Fibroblast of skin of back (primary cell): Measurements from ENCODE around the gene TBC1D9B.
A peak's percentile ranks its signal among the peaks of the same experiment; 100 is the strongest.
"Not testable (repeated sequence)": the region's sequence is repeated elsewhere in the genome, so short reads cannot be mapped to it uniquely, and the experiment has no call there.

Experiments used
- DNase-seq: peaks from one replicate; pipeline ENCODE4 v3.0.0-alpha.2; 2013

TBC1D9B gene

GRCh38 chr5:179837076-179838011 is 70.4 kb downstream of the TBC1D9B start:
- no peak for DNase-seq

GRCh38 chr5:179836225-179837019 is 71.3 kb downstream of the TBC1D9B start:
- peak; percentile 12 for DNase-seq

GRCh38 chr5:179834871-179835270 is 72.8 kb downstream of the TBC1D9B start:
- DNase-seq, result not testable (repeated sequence)

- DNase-seq, result no peak
These were observed 73.6 kb downstream of the TBC1D9B start for GRCh38 chr5:179834120-179834519.

DNA sequence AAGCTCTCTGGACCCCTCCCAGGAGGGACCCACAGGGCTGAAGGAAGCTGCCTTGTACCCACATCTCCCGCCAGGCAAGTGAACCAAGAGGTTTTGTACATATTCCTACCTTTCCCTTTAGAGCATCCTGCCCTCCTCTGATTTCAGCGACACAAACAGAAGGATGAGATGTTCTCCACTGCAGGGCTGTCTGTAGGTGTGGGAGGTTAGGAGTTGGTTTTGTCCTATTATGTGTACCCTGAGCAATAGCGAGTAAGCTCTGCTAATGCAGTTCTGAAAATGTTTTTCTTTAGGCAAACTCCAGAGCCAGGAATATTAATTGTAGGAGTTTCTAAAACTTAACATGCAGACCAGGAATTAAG is 74.0 kb downstream of the TBC1D9B start:
- DNase-seq, result no peak

DNA sequence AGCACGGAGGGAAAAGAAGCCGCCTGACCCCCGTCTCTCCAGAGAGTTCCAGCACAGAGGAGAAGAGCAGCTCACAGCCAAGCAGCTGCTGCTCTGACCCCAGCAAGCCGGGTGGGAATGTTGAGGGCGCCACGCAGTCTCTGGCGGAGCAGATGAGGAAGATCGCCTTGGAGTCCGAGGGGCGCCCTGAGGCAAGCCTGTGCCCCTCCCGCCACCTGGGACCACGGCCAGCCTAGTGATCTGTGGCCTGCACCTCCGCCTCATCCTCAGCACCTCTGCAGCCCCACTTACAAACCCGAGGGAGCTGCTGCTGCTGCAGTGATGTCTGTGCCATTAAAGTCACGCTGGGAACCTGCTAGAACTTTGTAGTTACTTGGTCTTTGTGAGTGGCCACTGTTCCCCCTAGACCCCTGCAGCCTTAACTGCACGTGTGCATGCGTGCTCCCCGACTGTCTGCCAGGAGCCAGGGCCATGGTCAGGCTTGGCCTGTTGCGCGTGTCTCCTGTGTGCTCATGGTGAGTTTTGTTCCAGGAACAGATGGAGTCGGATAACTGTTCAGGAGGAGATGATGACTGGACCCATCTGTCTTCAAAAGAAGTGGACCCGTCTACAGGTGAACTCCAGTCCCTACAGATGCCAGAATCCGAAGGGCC is 74.5 kb downstream of the TBC1D9B start:
- no peak for DNase-seq

DNA sequence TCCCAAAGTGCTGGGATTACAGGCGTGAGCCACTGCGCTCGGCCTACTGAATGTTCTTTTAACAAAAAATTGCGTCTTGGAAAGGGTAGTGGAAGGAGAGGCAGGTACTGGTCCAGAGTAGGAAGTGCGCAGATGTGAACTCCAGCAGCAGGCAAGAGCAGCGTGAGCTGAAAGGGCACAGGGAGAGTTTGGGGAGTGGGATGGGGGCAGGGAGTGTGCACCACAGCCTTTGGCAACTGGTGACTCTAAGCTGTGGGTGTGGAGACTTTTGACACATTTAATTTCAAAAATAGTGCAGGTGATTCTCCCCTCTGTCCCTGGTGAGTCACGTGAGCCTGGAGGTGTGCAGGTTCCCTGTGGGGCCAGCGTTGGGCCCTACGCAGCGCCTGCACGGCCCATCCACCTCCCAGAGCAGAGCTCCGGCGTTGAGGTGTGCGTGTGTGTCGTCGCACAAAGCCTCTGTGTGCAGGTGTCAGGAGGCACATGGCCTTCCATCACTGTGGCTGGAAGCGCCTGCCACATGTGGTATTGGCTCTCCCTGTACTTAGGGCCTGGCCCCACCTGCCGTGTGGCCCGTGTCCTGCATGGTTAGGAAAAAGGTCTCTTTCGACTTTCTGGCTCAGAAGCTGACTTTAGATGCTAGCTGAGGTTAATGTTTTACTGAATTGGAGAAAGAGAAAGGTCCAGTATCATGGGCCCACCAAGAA is 75.5 kb downstream of the TBC1D9B start:
- no peak for DNase-seq

DNA sequence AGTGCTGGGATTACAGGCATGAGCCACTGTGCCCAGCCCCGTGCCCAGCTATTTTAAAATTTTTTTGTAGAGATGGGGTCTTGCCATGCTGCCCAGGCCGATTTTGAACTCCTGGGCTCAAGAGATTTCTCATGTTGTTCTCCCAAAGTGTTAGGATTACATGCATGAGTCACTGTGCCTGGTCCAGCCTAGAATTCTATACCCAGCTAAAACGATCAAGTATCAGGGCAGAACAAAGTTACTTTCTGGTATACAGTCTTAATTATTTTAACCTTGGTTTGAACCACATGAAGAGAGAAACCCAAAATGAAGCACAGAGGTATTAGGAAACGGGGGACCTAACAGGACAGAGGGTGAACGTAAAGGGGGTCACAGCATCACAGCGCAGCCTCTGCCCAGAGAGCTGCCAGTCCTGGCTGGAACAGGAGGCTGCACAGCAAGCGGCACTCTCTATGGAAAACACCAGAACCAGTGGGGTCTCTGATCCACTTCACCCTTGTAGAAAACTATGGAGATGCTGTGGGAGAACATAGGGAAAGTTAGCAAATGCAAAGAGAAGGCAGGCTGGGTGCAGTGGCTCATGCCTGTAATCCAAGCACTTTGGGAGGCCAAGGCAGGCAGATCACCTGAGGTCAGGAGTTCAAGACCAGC is 76.8 kb downstream of the TBC1D9B start:
- DNase-seq, result no peak

DNA sequence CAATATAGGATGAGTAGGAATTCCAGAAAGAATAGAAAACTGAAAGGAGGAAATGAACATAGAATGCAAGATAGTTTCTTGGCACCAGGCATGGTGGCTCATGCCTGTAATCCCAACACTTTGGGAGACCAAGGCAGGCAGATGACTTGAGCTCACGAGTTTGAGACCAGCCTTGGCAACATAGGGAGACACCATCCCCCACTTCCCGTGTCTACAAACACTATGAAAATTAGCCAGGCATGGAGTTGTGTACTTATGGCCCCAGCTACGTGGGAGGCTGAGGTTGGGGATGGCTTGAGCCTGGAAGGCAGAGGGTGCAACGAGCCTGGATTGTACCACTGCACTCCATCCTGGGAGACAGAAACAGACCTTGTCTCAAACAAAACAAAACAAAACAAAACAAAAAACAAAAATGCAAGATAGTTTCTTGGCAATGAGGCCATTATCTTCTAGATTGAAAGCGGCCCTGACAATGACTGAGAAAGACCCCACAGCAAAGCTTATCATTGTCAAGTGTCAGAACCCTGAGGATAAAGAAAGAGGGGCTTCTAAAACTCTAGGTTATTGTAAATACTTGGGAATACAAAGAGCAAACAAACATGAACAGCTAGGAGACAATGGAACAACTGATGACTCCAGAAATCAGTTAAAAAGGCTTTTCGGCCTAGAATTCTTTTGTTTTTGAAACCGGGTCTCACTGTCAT is 77.8 kb downstream of the TBC1D9B start:
- DNase-seq, result no peak

GRCh38 chr5:179828756-179829421 is 78.8 kb downstream of the TBC1D9B start:
- DNase-seq, result no peak

GRCh38 chr5:179827680-179828079 is 80.0 kb downstream of the TBC1D9B start:
- peak; percentile 72 for DNase-seq

GRCh38 chr5:179825655-179826182 is 82.0 kb downstream of the TBC1D9B start:
- no peak for DNase-seq

DNA sequence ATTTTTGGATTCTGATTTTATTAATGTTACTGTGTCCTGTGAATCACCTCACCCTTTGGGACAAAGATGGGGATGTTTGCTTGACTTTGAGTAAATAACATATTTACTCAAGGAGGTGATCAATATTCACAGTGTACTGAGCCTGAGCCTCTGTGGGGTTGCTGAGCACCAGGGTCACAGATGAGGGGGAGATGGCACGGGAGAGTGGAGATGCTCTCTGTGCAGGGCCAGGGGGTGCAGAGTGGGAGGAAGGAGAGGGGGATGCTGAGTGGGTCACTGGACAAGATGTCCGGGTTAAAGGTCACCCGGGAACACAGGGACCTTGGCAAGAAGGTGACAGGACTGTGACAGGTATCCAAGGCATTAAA is 83.0 kb downstream of the TBC1D9B start:
- no peak for DNase-seq

DNA sequence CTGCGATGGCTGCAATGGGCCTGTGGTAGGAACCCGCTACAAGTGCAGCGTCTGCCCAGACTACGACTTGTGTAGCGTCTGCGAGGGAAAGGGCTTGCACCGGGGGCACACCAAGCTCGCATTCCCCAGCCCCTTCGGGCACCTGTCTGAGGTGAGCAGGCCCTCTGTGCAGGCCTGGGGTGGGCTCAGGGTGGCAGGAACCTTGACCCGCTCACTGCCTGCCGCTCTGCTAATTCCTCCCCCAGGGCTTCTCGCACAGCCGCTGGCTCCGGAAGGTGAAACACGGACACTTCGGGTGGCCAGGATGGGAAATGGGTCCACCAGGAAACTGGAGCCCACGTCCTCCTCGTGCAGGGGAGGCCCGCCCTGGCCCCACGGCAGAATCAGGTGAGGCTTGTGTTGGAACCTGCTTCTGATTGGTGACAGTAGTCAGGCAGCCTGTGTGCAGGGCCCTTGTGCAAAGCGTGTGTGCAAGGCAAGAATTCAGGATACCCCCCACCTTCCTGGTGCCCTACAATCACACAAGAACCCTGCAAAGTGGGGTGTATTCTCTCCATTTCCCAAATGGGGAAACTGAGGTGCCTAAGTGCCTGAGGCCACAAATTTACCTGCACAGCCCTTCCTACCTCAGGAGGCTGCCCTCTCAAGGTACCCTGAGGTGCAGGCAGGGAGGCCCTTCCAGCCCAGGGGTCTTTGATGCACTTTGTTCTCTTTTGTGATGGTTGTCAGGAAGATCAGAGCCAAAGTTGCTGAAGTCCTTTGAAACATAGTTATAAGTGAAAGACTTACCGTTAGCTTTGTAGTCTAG is 83.6 kb downstream of the TBC1D9B start:
- no peak for DNase-seq

GRCh38 chr5:179822444-179822990 is 85.2 kb downstream of the TBC1D9B start:
- no peak for DNase-seq

GRCh38 chr5:179822059-179822432 is 85.7 kb downstream of the TBC1D9B start:
- DNase-seq, result no peak

DNA sequence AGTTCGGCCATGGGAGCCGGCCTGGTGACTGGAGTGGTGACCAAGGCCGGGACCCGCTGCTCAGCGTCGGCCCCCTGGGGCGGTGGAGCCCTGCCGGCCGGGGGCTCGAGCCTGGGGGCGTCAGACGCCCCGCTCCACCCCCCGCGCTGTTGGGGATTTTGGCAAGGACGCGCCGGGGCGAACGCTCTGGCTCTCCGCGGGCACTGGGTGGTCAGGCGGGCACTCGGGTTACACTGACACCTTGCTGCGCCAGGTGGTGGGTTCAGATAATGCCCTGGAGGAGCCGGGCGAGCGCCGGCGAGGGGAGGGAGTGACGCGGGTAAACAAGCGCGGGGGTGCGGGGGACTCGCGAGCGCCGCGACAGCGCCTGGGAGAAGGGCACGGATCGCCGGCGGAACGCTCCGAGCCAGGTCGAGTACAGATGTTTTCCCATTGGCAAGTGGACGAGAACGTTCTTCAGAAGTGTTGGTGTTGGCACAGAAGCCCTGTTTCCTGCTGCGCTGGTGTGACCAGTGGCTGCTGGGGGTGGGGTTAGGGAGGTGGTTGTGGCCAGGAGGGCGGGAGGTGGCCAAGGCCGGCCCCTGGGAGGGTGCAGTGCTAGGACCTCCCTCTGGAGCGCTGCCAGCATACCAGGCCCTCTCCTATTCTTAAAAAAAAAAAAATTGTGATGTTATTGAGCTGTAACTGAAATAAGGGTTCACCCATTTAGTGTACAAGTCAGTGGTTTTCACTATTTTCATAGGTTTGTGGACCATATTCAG is 86.2 kb downstream of the TBC1D9B start:
- peak; percentile 96 for DNase-seq

GRCh38 chr5:179820483-179821297 is 87.0 kb downstream of the TBC1D9B start, which contains the start of gene SQSTM1:
TSS of gene SQSTM1 (plus strand) at chr5:179820905. CDS start at chr5:179820937, 32 bp downstream.
- peak; percentile 74 for DNase-seq
